ENCODE results near the gene DNLZ.

The DNLZ gene

DNA sequence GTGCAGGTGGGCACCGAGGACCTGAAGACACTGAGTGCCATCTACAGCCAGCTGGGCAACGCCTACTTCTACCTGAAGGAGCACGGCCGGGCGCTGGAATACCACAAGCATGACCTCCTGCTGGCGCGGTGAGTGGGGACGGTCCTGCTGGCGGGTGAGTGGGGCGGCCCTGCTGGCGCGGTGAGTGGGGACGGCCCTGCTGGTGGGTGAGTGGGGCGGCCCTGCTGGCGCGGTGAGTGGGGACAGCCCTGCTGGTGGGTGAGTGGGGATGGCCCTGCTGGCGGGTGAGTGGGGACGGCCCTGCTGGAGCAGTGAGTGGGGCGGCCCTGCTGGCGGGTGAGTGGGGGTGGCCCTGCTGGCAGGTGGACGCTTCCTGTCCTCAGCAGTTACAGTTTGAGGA is 29.0 kb downstream of the DNLZ start:
- TF ChIP-seq, protein P1, sequence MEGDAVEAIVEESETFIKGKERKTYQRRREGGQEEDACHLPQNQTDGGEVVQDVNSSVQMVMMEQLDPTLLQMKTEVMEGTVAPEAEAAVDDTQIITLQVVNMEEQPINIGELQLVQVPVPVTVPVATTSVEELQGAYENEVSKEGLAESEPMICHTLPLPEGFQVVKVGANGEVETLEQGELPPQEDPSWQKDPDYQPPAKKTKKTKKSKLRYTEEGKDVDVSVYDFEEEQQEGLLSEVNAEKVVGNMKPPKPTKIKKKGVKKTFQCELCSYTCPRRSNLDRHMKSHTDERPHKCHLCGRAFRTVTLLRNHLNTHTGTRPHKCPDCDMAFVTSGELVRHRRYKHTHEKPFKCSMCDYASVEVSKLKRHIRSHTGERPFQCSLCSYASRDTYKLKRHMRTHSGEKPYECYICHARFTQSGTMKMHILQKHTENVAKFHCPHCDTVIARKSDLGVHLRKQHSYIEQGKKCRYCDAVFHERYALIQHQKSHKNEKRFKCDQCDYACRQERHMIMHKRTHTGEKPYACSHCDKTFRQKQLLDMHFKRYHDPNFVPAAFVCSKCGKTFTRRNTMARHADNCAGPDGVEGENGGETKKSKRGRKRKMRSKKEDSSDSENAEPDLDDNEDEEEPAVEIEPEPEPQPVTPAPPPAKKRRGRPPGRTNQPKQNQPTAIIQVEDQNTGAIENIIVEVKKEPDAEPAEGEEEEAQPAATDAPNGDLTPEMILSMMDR (IDR thresholded peaks at IDR 0.05; ENCODE audit: low read depth, low read length, missing control alignments) = no peak
- no peak for DNase-seq (ENCODE audit: low read depth)
- H3K4me3 ChIP-seq (ENCODE audit: low read depth, low read length) = no peak overlapping the region

DNA sequence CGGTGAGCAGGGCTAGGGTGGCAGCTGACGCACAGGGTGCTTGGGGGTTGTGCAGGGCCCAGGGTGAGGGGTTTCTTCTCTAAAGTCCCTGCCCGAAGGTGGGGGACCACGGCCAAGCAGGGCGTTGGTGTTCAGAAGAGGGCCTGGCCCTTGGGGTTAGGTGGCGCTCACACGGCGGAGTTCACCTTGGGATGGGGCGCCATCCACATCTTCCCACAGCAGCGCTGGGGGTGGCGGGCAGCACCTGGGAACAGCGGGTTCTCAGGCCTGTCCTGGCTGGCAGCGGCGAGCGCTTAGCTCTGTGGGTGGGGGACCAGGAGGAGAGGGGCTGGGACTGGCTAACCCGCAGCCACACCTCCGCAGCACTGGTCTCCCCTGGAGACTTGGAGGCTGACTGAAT is 30.1 kb downstream of the DNLZ start:
- TF ChIP-seq, protein P1 (IDR thresholded peaks at IDR 0.05; ENCODE audit: low read depth, low read length, missing control alignments) = no peak
- no peak overlapping the region for H3K4me3 ChIP-seq (ENCODE audit: low read depth, low read length)
- DNase-seq (ENCODE audit: low read depth) = no peak

DNA sequence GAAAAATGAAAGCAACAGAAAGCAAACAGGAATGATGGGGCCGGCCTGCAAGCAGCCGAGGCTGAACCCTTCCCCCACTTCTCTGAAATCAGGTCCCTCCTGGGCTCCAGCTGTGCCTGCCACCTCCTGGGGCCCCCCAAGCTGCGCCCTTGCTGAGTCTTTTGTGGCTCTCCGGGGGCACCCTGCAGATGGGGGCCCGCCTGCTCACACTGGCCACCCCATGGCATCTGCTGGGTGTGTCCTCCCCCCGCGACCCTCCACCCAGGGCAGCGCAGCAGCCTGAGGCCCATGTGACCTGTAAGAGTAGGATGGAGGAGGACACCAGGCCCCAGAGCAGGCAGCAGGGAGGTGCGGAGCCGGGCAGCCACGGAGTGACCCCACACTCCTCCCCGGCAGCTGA is 30.5 kb downstream of the DNLZ start:
- H3K4me3 ChIP-seq (ENCODE audit: low read depth, low read length) = no peak overlapping the region
- DNase-seq (ENCODE audit: low read depth) = no peak
- TF ChIP-seq, protein P1 (IDR thresholded peaks at IDR 0.05; ENCODE audit: low read depth, low read length, missing control alignments) = no peak

DNA sequence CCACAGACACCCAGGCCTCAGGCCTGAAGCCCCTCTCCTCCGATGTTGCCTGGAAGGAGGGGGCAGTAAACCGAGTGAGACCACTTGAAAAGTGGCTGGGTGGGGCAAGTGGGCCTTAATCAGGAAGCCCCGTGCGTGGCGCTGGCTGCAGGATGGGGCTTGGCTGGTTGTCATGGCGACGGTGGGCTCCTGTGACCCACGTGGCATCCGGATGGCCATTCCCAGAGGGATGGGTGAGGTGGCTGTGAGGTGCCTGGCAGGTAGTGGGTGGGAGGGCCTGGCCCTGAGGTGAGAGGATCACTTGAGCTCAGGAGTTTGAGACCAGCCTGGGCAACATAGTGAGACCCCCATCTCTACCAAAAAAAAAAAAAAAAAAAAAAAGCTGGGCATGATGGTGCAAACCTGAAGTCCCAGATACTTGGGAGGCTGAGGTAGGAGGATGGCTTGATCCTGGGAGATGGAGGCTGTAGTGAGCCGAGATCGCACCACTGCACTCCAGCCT is 31.0 kb downstream of the DNLZ start:
- TF ChIP-seq, protein P1 (IDR thresholded peaks at IDR 0.05; ENCODE audit: low read depth, low read length, missing control alignments) = no peak
- DNase-seq (ENCODE audit: low read depth) = no peak
- H3K4me3 ChIP-seq (ENCODE audit: low read depth, low read length) = no peak overlapping the region

- TF ChIP-seq, protein P1 (IDR thresholded peaks at IDR 0.05; ENCODE audit: low read depth, low read length, missing control alignments) = no peak
- no peak for DNase-seq (ENCODE audit: low read depth)
- H3K4me3 ChIP-seq (ENCODE audit: low read depth, low read length) = no peak overlapping the region
Observed at GRCh38 chr9:136331556-136332481, 31.7 kb downstream of the DNLZ start.

GRCh38 chr9:136331030-136331429 is 32.5 kb downstream of the DNLZ start:
- no peak for DNase-seq (ENCODE audit: low read depth)
- TF ChIP-seq, protein P1 (IDR thresholded peaks at IDR 0.05; ENCODE audit: low read depth, low read length, missing control alignments) = no peak
- no peak overlapping the region for H3K4me3 ChIP-seq (ENCODE audit: low read depth, low read length)

Measured in GM12864 (cell line).